Measurements from ENCODE around the gene HPS3. TPM values are rescaled to one million over a fixed set of nuclear protein-coding genes. Genes with fewer than 3 reads are reported as not detected.

HPS3 gene
- 29.7 to 35.4 TPM (median 33.7 TPM) in 5 replicates for total RNA-seq (2022; extraction: Qiagen RNA extraction; ENCODE audit: low read depth)

GRCh38 chr3:149129326-149130205, at the start of gene HPS3:
Gene HPS3, plus strand, starts transcription at chr3:149129638. Its CDS starts 86 bp downstream, at chr3:149129724.

GRCh38 chr3:149086232-149086988, 43.0 kb upstream of the HPS3 start, which contains the start of gene HLTF:
Gene HLTF, minus strand, starts transcription at chr3:149086533. Its CDS starts 197 bp downstream, at chr3:149086336.

GRCh38 chr3:149221783-149222517, 92.5 kb downstream of the HPS3 start, which contains the start of gene CP:
Gene CP, minus strand, starts transcription at chr3:149221829. Its CDS starts 37 bp downstream, at chr3:149221792.

Other genes with a start within 250 kb of the HPS3 start
- gene GYG1, start 138.1 kb upstream of the HPS3 start, total RNA-seq (2022; extraction: Qiagen RNA extraction; ENCODE audit: low read depth), result 33.9 to 40.6 TPM (median 34.6 TPM) in 5 replicates
- 11.2 to 20.5 TPM (median 17.3 TPM) in 5 replicates for gene HLTF, start 43.1 kb upstream of the HPS3 start, total RNA-seq (2022; extraction: Qiagen RNA extraction; ENCODE audit: low read depth)
- gene CP, start 92.2 kb downstream of the HPS3 start, total RNA-seq (2022; extraction: Qiagen RNA extraction; ENCODE audit: low read depth), result 4.6 to 7.4 TPM (median 6.4 TPM) in 5 replicates
- gene TM4SF18, start 204.0 kb downstream of the HPS3 start, total RNA-seq (2022; extraction: Qiagen RNA extraction; ENCODE audit: low read depth), result 31.8 to 38.1 TPM (median 35.7 TPM) in 5 replicates
- 890 to 1,500 TPM (median 1,132 TPM) in 5 replicates for gene TM4SF1, start 248.0 kb downstream of the HPS3 start, total RNA-seq (2022; extraction: Qiagen RNA extraction; ENCODE audit: low read depth)